ENCODE results near the gene APH1B. TPM values are rescaled to one million over a fixed set of nuclear protein-coding genes. Genes with fewer than 3 reads are reported as not detected.

Gene APH1B
- total RNA-seq, 4 donors from 2014 or later, result 15.9 to 17.4 (median 17.0) TPM

DNA sequence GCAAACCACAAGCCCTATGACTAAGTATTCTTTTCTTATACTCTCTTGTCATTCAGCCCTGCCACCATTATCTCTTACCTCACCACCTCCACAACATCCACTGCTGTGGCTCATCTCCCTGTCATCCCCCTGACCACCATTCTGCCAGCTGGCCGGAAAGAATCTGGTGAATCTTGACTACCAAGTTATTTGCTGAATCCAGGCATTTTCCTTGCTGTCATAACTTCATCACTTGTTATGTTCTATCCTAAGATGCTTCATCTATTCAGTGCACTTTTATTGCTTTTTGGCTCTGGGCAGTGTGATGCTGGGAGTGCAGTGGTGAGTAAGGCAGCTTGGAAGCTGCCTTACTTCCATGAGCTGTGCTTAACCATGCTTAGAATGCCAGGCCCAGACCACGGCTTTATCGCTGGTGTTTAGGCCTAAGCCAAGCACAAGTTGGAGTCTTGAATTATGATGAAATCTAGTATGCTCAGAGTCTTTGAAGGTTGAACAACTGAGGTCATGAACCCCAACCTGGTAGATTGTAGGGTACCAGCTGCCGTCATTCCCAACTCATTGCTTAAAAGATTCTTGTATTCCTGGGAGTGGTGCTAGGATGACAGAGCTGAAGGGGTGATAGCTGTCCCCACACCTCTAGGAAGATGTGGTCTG, 27.0 kb upstream of the APH1B start:
- no peak for DNase-seq (ENCODE audit: low spot score)
- no peak for TF ChIP-seq CTCF (IDR thresholded peaks at IDR 0.05)
- peak; percentile 30 for ATAC-seq (ENCODE audit: low FRiP score)

GRCh38 chr15:63251701-63252100, 25.7 kb upstream of the APH1B start:
- ATAC-seq (ENCODE audit: low FRiP score) (no peak), DNase-seq (ENCODE audit: low spot score) (no peak)
- TF ChIP-seq CTCF (IDR thresholded peaks at IDR 0.05), result no peak

DNA sequence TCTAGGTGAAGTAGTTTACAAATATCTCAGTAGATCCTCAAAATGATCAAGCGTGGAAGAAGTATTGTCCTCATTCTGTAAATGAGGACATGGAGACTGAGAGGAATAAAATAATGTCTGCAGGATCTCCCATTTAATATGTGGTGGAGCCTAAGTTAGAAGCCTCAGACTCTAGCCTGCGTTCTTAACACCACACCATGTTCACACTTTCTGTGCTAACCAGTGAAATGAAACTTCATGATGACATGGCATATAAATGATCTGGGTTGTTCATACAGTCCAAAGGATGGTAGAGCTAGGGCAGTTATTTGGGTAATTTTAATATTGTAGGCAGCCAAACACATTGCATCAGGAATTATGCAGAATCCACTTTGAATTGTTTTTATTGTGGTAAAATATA, 25.1 kb upstream of the APH1B start:
- no peak for ATAC-seq (ENCODE audit: low FRiP score)
- no peak for TF ChIP-seq CTCF (IDR thresholded peaks at IDR 0.05)
- no peak for DNase-seq (ENCODE audit: low spot score)

- no peak for TF ChIP-seq CTCF (IDR thresholded peaks at IDR 0.05)
- ATAC-seq (ENCODE audit: low FRiP score) (no peak), DNase-seq (ENCODE audit: low spot score) (no peak)
Observed at GRCh38 chr15:63254991-63255390, 22.4 kb upstream of the APH1B start.

DNA sequence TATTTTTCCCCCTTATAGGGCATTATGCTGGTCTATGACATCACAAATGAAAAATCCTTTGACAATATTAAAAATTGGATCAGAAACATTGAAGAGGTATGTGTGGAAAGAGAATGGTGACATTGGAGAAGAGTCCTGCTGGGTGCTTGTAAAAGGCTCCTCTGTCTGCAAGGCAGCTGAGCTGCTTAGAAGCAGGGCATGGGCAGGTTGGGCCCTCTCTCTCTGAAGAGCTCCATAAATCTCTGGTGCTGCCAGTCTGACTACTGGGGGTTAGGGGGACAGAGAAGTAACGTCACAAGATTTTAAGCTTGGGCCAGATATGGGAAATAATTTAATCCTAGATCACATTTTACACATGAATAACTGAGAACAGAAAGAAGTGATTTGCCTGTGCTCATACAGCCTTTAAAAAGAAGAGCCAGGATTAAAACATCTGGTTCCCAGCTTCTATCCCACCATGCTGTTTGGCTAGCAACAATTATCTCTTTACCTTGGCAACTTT, 21.9 kb upstream of the APH1B start:
- no peak for ATAC-seq (ENCODE audit: low FRiP score)
- DNase-seq (ENCODE audit: low spot score), result no peak
- TF ChIP-seq CTCF (IDR thresholded peaks at IDR 0.05), result no peak

DNA sequence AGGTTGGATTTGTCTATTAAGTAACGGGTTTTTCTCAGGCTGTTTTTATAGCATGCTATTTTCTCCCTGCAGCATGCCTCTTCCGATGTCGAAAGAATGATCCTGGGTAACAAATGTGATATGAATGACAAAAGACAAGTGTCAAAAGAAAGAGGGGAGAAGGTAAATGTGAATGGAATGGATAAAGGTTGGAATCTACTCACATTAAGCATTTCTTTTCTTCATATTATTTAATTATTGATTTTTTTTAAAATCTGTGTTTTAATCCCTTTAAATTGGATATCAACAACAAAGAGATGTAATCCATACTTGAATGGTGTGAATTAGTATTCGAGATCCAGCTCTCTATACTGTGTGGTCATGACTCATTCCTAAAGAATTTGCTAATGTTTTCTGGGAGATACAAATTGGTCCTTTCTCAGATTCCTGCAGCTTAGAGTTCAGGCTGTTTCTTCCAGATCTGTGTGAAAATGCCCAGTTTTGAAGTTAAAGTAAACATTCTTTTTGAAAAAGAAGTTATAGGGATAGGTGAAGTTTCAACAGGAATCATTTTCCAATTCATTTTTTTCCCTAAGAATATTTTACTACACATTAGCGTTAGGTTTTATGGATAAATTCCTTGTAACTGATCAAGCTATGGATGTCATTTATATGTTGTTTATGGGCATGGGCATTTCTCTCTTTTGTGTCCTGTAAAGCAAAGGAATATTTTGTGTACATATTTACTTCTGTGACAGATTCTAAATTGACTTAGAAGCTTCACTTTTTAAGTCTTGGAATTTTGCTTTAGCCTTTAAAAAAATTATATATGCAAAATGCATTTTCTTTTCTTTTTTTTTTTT, 20.8 kb upstream of the APH1B start:
- ATAC-seq (ENCODE audit: low FRiP score), result no peak
- TF ChIP-seq CTCF (IDR thresholded peaks at IDR 0.05), result no peak

More for the DNA sequence above, 20.8 kb upstream of the APH1B start:
- DNase-seq (ENCODE audit: low spot score), result no peak

Data from omental fat pad (tissue), 4 donors.